ENCODE measurements around the gene GLI3. TPM values are rescaled to one million over a fixed set of nuclear protein-coding genes. Genes with fewer than 3 reads are reported as not detected.

The GLI3 gene
- polyA plus RNA-seq, 1 of the 3 experiments (the other 2 are of a cell fraction) = 0.08 TPM

DNA sequence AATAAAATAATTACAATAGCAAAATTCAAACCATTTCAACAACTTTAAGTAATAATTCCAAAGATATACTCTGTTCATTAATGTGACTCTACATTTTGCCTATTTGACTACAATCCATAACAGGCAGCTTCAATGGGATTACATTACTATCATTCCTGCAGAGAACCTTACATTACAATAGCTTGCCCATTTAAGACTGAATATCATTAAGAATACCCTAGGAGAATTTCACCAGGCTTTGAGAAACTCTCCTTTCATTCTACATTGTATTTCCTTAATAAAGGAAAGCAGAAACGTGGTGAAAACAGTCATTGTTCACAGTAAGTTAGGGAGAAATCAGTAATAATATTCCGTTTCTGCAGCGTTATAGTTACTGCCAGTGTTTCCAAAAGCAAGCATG lies 209.5 kb downstream of the GLI3 start:
- no peaks in the 10 kb centered on the region for H3K36me3 ChIP-seq (replicated peaks in 1 of 2; ENCODE audit: control insufficient read depth in 1 of 2, insufficient read depth in 2 of 2, low read length in 1 of 2)
- no peaks in the 10 kb centered on the region for H3K4me1 ChIP-seq (ENCODE audit: control insufficient read depth in 1 of 2, insufficient read depth in 2 of 2, low read depth in 1 of 2, low read length in 1 of 2)
- H2AFZ ChIP-seq (ENCODE audit: low read depth) = no peak overlapping the region
- peaks cover 85% of the 10 kb centered on the region for H3K27me3 ChIP-seq (ENCODE audit: insufficient read depth)
- no peaks in the 10 kb centered on the region for H3K79me2 ChIP-seq (ENCODE audit: insufficient read depth)
- no peaks in the 10 kb centered on the region for H3K9me2 ChIP-seq
- POLR2A ChIA-PET = no interaction called here
- CTCF ChIA-PET = interaction anchor here (0.9 to 1.5 kb wide), 3 partner anchors 12 to 72 kb away, joined by 3 to 4 read pairs (median 3); no protein-coding TSS in a partner anchor
- DNase-seq = no peak
- 13% methylated on average over 3 of the region's 3 CpGs for WGBS (ENCODE audit: low lambda C conversion rate)
- no peaks in the 10 kb centered on the region for H3K9me3 ChIP-seq
- TF ChIP-seq GATA2 (CRISPR knock-in tag; IDR thresholded peaks at IDR 0.05) (no peak), TCF12 (IDR thresholded peaks at IDR 0.05) (no peak), POLR2AphosphoS5 (IDR thresholded peaks at IDR 0.05; ENCODE audit: low read depth, low read length) (no peak), MEF2A (IDR thresholded peaks at IDR 0.05; ENCODE audit: borderline replicate concordance, low read depth) (no peak)
- no peak overlapping the region for H3K4me2 ChIP-seq
- no peak overlapping the region for H3K27ac ChIP-seq (ENCODE audit: low read depth in 2 of 2, low read length in 1 of 2)
- H3K4me3 ChIP-seq (ENCODE audit: low read depth in 2 of 2, low read length in 1 of 2) = no peak overlapping the region
- H3F3A ChIP-seq (replicated peaks; ENCODE audit: insufficient read depth) = no peaks in the 10 kb centered on the region
- no peak overlapping the region for H3K9ac ChIP-seq
- H4K20me1 ChIP-seq (ENCODE audit: insufficient read depth) = no peaks in the 10 kb centered on the region

DNA sequence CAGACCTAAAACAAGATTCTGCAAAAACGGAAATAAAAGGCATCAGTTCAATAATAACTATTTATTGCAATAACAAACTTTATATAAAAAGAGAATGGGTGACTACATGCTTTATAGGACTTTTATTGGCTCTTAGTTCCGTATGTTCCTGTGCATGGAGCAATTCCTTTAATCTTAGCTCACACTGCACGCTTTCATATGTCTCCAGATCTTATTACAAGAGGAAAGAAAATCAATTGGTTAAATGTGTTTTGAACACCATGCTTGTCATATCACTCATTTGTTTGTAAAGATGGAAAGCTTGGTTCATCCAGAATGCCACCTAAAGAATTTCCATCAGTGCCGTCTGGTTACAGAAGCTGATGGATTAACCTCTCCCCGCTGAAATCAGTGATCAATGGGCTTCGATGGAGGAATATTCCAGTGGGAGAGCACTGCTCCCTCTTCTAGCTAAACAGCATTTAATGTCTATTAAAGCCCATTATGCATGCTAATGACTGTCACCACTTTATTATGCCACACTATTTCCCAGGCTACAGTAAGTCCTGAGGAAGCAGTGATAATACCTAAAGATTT lies 210.3 kb downstream of the GLI3 start:
- peaks cover 91% of the 10 kb centered on the region for H3K27me3 ChIP-seq (ENCODE audit: insufficient read depth)
- H3K9me3 ChIP-seq = no peaks in the 10 kb centered on the region
- H3F3A ChIP-seq (replicated peaks; ENCODE audit: insufficient read depth) = no peaks in the 10 kb centered on the region
- H3K9ac ChIP-seq = no peak overlapping the region
- ChIA-PET POLR2A (no interaction called here), CTCF (interaction anchor here (0.6 to 4.7 kb wide), 7 partner anchors 12 to 232 kb away, joined by 3 to 17 read pairs (median 3); no protein-coding TSS in a partner anchor)
- no peaks in the 10 kb centered on the region for H3K79me2 ChIP-seq (ENCODE audit: insufficient read depth)
- H3K4me1 ChIP-seq (ENCODE audit: control insufficient read depth in 1 of 2, insufficient read depth in 2 of 2, low read depth in 1 of 2, low read length in 1 of 2) = no peaks in the 10 kb centered on the region
- H3K9me2 ChIP-seq = no peaks in the 10 kb centered on the region
- H3K4me3 ChIP-seq (ENCODE audit: low read depth in 2 of 2, low read length in 1 of 2) = no peak overlapping the region
- 28% methylated on average over 6 of the region's 6 CpGs for WGBS (ENCODE audit: low lambda C conversion rate)
- no peak overlapping the region for H3K4me2 ChIP-seq
- H3K27ac ChIP-seq (ENCODE audit: low read depth in 2 of 2, low read length in 1 of 2) = no peak overlapping the region
- no peaks in the 10 kb centered on the region for H3K36me3 ChIP-seq (replicated peaks in 1 of 2; ENCODE audit: control insufficient read depth in 1 of 2, insufficient read depth in 2 of 2, low read length in 1 of 2)
- TF ChIP-seq SIN3A (IDR thresholded peaks at IDR 0.05; ENCODE audit: borderline replicate concordance, low read depth, low read length) = no peak
- TF ChIP-seq TCF12 (IDR thresholded peaks at IDR 0.05) = no peak
- TF ChIP-seq, protein P1, sequence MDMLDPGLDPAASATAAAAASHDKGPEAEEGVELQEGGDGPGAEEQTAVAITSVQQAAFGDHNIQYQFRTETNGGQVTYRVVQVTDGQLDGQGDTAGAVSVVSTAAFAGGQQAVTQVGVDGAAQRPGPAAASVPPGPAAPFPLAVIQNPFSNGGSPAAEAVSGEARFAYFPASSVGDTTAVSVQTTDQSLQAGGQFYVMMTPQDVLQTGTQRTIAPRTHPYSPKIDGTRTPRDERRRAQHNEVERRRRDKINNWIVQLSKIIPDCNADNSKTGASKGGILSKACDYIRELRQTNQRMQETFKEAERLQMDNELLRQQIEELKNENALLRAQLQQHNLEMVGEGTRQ (IDR thresholded peaks at IDR 0.05; ENCODE audit: borderline replicate concordance, low read depth, low read length) = no peak
- no peak for TF ChIP-seq POLR2AphosphoS5 (IDR thresholded peaks at IDR 0.05; ENCODE audit: low read depth, low read length)
- TF ChIP-seq SMC3 (IDR thresholded peaks at IDR 0.05; ENCODE audit: low read depth, low read length) = no peak
- TF ChIP-seq EZH2phosphoT487 (IDR thresholded peaks at IDR 0.05; ENCODE audit: borderline replicate concordance, low read depth) = no peak
- TF ChIP-seq, protein P2, sequence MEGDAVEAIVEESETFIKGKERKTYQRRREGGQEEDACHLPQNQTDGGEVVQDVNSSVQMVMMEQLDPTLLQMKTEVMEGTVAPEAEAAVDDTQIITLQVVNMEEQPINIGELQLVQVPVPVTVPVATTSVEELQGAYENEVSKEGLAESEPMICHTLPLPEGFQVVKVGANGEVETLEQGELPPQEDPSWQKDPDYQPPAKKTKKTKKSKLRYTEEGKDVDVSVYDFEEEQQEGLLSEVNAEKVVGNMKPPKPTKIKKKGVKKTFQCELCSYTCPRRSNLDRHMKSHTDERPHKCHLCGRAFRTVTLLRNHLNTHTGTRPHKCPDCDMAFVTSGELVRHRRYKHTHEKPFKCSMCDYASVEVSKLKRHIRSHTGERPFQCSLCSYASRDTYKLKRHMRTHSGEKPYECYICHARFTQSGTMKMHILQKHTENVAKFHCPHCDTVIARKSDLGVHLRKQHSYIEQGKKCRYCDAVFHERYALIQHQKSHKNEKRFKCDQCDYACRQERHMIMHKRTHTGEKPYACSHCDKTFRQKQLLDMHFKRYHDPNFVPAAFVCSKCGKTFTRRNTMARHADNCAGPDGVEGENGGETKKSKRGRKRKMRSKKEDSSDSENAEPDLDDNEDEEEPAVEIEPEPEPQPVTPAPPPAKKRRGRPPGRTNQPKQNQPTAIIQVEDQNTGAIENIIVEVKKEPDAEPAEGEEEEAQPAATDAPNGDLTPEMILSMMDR (IDR thresholded peaks at IDR 0.05) = no peak
- TF ChIP-seq, protein P3, sequence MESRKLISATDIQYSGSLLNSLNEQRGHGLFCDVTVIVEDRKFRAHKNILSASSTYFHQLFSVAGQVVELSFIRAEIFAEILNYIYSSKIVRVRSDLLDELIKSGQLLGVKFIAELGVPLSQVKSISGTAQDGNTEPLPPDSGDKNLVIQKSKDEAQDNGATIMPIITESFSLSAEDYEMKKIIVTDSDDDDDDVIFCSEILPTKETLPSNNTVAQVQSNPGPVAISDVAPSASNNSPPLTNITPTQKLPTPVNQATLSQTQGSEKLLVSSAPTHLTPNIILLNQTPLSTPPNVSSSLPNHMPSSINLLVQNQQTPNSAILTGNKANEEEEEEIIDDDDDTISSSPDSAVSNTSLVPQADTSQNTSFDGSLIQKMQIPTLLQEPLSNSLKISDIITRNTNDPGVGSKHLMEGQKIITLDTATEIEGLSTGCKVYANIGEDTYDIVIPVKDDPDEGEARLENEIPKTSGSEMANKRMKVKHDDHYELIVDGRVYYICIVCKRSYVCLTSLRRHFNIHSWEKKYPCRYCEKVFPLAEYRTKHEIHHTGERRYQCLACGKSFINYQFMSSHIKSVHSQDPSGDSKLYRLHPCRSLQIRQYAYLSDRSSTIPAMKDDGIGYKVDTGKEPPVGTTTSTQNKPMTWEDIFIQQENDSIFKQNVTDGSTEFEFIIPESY (IDR thresholded peaks at IDR 0.05; ENCODE audit: borderline replicate concordance, low read depth) = no peak
- no peak for TF ChIP-seq YY1 (IDR thresholded peaks at IDR 0.05; ENCODE audit: low read depth)
- TF ChIP-seq, protein P4, sequence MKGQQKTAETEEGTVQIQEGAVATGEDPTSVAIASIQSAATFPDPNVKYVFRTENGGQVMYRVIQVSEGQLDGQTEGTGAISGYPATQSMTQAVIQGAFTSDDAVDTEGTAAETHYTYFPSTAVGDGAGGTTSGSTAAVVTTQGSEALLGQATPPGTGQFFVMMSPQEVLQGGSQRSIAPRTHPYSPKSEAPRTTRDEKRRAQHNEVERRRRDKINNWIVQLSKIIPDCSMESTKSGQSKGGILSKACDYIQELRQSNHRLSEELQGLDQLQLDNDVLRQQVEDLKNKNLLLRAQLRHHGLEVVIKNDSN (IDR thresholded peaks at IDR 0.05; ENCODE audit: borderline replicate concordance, low read depth) = no peak
- TF ChIP-seq, protein P5, sequence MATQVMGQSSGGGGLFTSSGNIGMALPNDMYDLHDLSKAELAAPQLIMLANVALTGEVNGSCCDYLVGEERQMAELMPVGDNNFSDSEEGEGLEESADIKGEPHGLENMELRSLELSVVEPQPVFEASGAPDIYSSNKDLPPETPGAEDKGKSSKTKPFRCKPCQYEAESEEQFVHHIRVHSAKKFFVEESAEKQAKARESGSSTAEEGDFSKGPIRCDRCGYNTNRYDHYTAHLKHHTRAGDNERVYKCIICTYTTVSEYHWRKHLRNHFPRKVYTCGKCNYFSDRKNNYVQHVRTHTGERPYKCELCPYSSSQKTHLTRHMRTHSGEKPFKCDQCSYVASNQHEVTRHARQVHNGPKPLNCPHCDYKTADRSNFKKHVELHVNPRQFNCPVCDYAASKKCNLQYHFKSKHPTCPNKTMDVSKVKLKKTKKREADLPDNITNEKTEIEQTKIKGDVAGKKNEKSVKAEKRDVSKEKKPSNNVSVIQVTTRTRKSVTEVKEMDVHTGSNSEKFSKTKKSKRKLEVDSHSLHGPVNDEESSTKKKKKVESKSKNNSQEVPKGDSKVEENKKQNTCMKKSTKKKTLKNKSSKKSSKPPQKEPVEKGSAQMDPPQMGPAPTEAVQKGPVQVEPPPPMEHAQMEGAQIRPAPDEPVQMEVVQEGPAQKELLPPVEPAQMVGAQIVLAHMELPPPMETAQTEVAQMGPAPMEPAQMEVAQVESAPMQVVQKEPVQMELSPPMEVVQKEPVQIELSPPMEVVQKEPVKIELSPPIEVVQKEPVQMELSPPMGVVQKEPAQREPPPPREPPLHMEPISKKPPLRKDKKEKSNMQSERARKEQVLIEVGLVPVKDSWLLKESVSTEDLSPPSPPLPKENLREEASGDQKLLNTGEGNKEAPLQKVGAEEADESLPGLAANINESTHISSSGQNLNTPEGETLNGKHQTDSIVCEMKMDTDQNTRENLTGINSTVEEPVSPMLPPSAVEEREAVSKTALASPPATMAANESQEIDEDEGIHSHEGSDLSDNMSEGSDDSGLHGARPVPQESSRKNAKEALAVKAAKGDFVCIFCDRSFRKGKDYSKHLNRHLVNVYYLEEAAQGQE (IDR thresholded peaks at IDR 0.05; ENCODE audit: low read depth, low read length) = no peak
- no peak for TF ChIP-seq FOSL2 (IDR thresholded peaks at IDR 0.05; ENCODE audit: borderline replicate concordance, low read depth)
- no peak for TF ChIP-seq RCOR1 (IDR thresholded peaks at IDR 0.05; ENCODE audit: low read length)
- no peak for TF ChIP-seq NFIC (IDR thresholded peaks at IDR 0.05; ENCODE audit: borderline replicate concordance)
- TF ChIP-seq, protein P6, sequence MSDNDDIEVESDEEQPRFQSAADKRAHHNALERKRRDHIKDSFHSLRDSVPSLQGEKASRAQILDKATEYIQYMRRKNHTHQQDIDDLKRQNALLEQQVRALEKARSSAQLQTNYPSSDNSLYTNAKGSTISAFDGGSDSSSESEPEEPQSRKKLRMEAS (IDR thresholded peaks at IDR 0.05; ENCODE audit: low read depth) = no peak
- no peak for TF ChIP-seq RAD21 (IDR thresholded peaks at IDR 0.05; ENCODE audit: low read length)
- no peaks in the 10 kb centered on the region for H4K20me1 ChIP-seq (ENCODE audit: insufficient read depth)
- no peak overlapping the region for H2AFZ ChIP-seq (ENCODE audit: low read depth)
- DNase-seq = no peak

Data from SK-N-SH (cell line).